ENCODE results near the gene CHRNA7.

The CHRNA7 gene

GRCh38 chr15:32029862-32030781 lies at the start of gene CHRNA7:
CHRNA7 (plus strand) TSS chr15:32030515; CDS start chr15:32030595, 80 bp downstream.
- DNase-seq = no peak

DNA sequence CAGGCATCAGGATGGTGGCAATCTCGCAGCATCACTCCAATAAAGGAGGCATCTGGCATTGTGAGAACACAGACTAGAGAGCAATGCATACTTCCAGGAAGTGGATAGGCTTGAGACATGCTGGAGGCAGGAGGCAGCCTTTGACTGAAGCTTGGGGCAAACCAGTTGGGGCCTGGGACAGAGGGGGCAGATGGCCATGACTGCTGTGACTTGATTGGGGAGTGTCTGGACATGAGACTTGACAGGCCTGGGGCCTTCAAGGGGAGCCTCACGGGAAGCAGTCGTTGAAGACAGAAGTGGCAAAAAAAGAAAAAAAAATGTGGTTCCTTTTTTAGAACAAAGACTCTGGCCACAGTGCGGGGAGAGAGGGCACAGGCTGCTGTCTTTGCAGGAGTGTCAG lies 44.7 kb upstream of the CHRNA7 start:
- no peak for DNase-seq

GRCh38 chr15:31993062-31993461 lies 37.3 kb upstream of the CHRNA7 start:
- DNase-seq = no peak

GRCh38 chr15:31997711-31998110 lies 32.6 kb upstream of the CHRNA7 start:
- no peak for DNase-seq

DNA sequence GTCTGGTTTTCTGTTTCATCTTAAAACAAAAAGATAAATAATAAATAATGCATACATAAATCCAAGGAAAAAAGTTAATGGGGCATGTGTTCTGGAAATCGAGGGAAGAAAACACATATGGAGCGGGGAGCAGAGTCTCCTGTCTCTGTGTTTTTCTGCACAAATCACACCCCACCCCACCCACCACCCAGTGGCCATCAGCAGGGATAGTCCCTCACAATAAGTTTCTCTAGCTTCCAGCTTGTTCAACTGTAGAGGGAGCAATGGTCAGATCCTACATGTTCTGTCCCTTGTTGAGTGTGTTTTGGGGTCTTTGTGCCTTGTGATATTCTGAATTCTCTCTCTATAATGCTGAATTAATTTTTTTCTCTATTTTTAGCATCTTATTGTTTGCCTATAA lies 26.8 kb upstream of the CHRNA7 start:
- no peak for DNase-seq

GRCh38 chr15:32004249-32004648 lies 26.1 kb upstream of the CHRNA7 start:
- no peak for DNase-seq

GRCh38 chr15:32007355-32007960 lies 22.9 kb upstream of the CHRNA7 start:
- DNase-seq = no peak

- no peak for DNase-seq
These were observed 15.4 kb upstream of the CHRNA7 start for GRCh38 chr15:32014953-32015352.

DNA sequence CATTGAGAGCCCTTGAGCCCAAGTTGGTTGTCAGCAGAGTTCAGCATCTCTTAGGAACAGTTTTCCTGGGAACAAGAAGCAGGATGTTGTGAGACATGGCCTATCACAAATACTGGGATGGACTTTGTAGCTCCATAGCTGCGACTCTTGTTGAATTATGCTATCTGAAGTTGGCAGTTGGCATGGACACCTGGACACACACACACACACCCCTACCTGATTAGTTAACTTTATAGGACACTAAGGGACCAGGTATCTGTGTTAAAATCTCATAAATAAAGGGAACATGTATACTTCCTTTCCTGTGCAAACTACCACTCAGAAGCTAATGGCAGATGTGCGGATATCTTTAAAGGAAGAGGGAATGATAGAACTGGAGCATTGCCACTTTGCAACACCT lies 10.2 kb upstream of the CHRNA7 start:
- no peak for DNase-seq

- DNase-seq = no peak
These were observed 1.4 kb upstream of the CHRNA7 start for GRCh38 chr15:32028921-32029320.

- no peak for DNase-seq
These were observed 880 bp upstream of the CHRNA7 start for GRCh38 chr15:32029409-32029861.

- DNase-seq = no peak
These were observed 480 bp downstream of the CHRNA7 start for GRCh38 chr15:32030795-32031194.

GRCh38 chr15:32033186-32033890 lies 3.0 kb downstream of the CHRNA7 start:
- no peak for DNase-seq

GRCh38 chr15:32034106-32034505 lies 3.8 kb downstream of the CHRNA7 start:
- no peak for DNase-seq

- DNase-seq = no peak
These were observed 5.0 kb downstream of the CHRNA7 start for GRCh38 chr15:32035285-32035684.

DNA sequence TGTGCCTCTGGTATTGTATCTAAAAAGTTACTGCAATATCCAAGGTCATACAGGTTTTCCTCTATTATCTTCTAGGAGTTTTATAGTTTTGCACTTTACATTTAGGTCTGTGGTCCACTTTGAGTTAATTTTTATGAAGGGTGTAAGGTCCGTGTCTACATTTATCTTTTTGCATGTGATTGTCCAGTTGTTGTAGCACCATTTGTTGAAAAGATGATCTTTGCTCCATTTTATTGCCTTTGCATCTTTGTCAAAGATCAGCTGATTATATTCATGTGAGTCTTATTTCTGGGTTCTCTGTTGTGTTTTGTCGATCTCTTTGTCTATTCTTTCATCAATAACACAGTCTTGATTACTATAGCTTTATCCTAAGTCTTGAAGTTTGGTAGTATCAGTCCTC lies 6.7 kb downstream of the CHRNA7 start:
- DNase-seq = no peak

- no peak for DNase-seq
These were observed 11.0 kb downstream of the CHRNA7 start for GRCh38 chr15:32041294-32041693.

DNA sequence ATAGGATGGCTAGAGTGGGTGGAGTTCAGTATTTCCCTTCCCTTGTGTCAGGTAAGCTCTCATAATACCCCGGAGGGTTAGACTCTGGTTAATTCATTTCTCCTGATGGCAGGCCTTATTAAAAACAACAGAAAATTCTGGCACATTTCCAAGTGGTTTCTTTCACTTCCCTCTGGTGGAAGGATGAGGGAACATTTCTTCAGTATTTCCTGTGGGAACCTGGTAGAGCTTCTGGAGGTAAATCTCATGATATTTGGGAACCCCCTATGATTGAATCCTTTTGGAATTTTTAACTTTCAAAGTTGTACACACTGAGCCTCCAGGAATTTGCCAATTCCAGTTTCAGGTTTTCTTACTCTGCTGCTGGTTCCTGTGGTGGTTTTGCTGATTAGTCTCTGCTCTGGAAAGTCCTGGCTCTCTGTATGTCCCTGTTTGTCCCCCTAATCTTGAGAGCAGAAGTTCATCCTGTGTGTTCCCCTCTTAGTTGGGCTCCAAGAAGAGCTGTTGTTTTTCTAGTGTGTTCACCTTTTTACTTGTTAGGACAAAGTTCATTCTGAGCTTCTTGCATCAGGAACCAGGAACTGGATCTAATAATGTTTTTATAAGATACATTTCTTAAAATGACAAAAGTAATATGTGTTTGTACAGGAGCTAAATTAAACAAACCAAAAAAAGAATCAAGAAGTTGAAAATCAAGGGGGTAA lies 12.1 kb downstream of the CHRNA7 start:
- no peak for DNase-seq

DNA sequence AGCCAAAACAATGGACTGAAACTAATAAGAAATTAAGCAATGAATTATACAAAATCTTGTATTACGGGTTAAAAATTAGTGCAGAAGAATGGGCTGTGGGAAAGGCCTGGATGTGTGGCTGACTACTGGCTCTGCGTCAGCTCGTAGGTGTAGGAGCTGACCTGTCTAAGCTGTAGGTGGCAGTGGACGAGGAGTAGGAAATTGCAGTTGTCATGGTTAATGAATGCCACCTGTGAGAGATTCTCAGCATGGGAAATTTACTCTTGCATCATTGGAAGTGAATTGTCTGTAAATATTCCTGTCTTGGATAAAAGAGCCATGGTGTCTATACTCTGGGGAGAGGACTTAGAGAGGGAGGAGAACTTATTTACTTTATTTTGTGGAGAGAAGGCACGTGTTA lies 23.4 kb downstream of the CHRNA7 start:
- no peak for DNase-seq

GRCh38 chr15:32057876-32058425 lies 27.6 kb downstream of the CHRNA7 start:
- DNase-seq = no peak

DNA sequence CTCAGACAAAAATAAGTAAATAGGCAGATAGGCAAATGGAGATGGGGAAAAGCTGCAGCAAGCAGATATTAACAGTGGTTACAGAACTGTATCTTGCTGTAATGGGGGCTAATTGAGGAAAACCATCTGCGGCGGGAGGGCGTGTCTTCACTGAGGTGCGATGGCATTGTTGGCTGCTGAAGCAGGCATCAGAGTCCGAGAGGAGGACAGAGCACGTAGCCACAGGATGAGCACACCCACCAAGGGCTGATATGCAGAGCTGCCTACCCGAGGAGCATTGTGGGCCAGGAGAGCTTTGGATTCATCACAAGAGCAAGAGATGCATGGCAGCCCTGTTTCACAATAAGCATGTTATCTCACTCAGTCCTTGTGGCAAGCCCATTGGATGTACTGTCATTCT lies 30.4 kb downstream of the CHRNA7 start:
- DNase-seq = no peak

GRCh38 chr15:32067115-32067514 lies 36.8 kb downstream of the CHRNA7 start:
- DNase-seq = no peak
